Smooth muscle cell of the brain vasculature (primary cell): Measurements from ENCODE around the gene ENAH.

ENCODE experiments used
- DNase-seq: peaks from one replicate; pipeline ENCODE4 v3.0.0-alpha.2; 2012; ENCODE audit warnings: low read depth, low spot score

ENAH gene

GRCh38 chr1:225504776-225505175, 148.1 kb downstream of the ENAH start:
- DNase-seq = no peak

GRCh38 chr1:225500624-225501192, 152.2 kb downstream of the ENAH start:
- no peak for DNase-seq

- DNase-seq = no peak
Measured at GRCh38 chr1:225498549-225499136, 154.3 kb downstream of the ENAH start.

DNA sequence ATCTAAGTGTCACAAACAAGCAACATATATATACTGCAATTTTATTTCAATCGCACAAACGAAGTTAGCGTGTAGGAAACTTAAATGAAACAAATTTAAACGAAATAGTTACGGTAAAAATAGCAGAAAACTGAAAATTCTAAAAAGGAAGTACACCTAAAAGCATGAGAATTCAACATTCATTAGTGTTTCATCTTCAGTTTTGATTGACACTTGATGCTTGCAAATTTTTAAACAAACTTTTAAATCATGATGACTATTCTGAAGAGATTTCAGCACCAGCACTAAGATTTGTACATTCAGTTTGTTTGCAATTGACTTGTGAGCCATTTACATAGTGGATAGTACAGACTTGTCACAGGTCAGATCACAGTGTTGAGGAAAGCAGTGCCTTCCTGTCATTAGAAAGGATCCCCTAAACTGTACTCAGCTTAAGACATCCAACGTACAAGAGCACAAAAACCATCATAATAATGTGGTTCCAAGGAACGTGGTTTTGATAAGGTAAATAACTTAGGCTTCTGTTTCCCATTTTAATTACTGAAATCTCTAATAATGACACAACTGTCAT, 158.0 kb downstream of the ENAH start:
- DNase-seq = no peak

DNA sequence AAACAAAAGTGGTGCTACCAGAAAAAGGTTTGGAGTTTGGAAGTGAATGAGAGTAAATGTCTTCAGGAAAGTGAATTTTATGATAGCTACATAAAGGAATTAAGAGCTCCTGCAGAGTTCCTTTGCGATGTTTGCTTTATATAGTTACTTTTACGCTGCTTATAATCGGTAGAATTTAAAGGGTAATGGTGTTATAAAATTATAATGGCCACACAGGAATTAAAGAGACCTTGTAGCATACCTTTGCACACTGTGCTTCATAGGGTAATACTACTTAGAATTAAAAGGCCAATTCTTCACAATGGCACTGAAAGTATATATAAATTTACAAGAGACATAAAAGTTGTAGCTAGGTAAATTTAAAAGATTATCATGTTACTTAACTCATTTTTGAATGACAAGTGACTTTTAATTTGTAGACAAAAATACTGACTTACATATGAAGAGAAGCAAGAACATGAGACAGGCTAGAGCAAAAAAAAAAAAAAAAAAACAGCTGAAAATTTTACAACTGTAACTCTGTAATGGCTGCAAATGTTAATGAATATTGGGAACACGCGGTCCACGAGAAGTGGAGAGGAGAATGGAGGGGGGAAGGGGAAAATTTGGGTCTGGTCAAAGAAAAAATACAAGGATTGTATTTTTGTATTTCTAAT, 159.2 kb downstream of the ENAH start:
- DNase-seq = no peak

DNA sequence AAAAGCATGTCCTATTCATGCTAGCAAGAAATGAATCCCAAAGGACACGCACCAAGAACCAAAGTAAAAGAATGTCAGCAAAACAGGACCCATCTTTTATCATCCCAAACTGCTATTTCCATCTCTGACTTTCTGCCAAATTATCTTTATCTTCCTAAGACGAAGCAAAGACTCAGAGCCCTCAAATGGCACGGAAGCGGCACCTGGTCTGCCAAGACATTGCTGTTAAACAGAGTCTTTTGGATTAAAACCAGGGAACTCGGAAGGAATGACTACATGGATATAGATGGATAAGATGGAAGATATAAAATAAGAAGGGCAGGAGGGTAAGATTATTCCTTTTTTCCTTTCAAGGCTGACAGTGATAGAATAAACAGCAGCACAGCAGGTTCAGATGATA, 164.2 kb downstream of the ENAH start:
- DNase-seq = no peak

DNA sequence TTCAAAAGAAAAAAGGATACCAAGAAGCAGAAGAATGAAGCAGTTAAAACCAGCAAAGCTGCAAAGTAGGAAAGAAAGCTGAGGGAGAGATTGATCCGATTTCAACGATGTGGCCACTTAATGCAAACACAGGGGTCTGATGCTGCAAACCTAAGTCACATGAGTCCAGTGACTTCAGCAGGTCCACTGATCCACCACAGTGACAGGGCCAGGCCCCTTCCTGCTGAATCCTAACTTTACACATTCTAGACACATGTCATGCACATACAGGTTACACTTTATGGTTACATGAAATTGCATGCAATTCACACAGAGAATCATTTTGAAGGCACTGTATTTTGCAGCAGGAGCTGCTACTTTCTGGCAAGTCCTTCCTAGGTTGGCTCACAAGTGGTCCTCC, 166.1 kb downstream of the ENAH start:
- DNase-seq = no peak

DNA sequence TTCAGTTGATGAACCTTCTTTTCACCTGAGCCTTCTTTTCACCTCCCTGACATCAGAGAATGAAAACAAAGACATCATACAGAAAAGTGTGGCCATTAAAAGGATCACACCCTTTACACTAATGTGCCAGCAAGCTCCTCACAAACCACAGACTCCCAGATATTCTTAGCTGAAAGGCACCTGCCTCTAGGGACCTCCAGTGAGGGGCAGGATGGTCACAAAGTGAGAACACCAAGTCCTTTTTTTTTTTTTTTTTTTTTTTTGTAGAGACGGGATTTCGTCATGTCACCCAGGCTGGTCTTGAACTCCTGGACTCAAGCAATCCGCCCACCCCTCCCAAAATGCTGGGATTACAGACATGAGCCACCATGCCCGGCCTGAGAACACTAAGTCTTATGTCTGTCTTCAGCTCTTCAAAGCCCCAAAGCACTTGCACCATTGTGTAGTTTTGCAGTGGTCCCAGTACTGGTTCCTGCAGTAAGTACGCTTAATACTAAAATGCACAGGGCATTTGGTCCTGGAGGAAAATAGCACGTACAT, 166.9 kb downstream of the ENAH start:
- DNase-seq = no peak

- no peak for DNase-seq
Measured at GRCh38 chr1:225485226-225485625, 167.7 kb downstream of the ENAH start.

DNA sequence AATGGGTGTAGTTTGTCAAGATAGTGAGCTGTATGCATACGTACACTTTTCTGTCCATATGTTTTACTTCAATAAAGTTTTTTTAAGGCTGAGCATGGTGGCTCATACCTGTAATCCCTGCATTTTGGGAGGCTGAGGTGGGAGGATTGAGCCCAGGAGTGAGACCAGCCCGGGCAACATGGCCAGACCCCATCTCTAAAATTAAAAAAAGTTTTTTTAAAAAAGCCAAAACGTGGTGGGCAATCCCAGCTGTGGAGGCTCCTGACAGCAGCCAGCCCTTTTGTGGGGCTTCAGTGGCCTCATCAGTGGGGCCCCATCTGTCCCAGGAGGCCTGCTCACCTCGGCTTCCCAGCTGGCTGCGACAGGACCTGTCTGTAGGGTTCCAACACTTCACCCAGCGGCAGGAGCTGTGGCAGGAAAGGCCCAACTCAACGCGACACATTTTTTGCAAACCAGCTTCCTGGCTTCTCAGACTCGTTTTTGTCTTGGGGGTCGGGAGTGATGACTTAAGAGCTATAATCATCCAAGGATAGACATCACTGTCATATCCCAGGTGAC, 168.2 kb downstream of the ENAH start:
- no peak for DNase-seq

DNA sequence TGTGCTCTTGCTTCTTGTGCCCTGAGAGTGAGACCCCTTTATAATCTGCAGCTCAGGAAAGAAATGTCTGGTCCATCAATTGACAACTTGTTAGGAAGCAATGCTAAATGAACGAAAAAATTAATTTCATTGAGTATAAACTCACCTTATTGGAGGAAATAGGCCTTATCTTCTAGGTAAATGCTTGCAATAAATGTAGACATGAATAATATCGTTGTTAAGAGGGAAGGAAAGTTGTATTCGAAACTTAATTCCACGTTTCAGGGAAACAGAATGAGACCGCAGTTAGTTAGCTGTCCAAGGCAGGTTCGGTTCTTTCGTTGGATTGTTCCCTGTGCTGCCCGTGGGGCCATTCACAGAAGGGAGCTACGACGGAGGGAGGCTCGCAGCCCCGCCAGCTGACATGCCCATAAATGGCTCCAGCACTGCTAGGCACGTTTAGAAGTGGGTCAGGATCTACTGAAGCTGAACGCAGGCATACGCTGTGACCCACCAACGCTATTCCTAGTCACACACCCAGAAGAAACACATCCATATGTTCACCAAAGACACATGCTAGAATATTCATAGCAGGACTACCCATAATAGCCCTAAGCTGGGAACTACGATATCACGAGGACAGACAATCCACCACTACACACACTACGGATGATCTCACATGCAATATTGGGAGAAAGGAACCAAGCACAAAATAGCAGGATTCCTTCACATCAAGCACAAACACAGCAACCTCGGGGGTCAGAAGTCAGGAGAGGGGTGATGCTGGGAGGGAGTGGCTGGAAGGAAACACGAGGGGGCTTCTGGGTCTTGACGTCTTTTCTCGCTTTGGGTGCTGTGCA, 168.9 kb downstream of the ENAH start:
- DNase-seq = no peak

DNA sequence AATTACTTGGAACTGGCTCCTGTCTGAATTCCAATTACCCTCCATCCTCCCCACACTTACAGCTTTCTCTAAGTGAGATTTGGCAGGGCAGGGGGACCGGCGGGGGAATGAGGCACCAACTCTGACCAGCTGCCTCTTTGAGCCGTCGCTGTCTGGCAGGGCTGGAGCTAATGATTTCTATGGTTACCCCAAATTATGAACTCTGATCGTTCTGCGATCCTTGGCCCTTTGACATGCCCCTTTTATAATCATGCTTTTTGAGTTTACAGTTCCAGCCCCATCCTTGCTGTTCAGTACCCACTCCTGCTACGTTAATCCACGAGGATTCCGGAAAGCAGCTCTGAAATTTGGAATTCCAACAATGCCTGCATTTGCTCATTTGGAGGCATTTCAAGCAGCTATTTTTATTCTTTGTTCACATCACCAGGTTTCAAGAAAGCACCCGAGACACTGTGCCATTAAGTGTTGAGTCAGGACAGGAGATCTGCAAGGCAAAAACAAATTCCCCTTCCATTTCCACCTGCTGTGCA, 170.4 kb downstream of the ENAH start:
- DNase-seq = no peak

DNA sequence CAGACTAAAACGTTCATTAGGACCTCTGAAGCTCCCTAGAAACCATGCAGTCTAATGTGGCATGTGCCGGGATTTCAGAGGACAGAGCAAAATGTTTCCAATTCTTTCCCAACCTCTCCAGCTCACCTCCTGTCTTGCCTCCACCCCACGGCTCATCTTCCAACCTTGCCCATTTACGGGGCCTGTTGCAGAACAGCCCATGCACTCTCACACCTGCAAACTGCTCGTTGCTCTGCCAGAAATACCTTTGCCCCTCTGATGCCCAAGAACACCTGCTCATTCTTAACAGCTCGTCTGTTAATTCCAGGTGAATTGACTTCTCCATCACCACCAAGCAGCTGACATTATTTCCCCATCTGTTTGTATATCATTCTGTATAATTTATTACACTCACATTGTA, 171.2 kb downstream of the ENAH start:
- DNase-seq = no peak

DNA sequence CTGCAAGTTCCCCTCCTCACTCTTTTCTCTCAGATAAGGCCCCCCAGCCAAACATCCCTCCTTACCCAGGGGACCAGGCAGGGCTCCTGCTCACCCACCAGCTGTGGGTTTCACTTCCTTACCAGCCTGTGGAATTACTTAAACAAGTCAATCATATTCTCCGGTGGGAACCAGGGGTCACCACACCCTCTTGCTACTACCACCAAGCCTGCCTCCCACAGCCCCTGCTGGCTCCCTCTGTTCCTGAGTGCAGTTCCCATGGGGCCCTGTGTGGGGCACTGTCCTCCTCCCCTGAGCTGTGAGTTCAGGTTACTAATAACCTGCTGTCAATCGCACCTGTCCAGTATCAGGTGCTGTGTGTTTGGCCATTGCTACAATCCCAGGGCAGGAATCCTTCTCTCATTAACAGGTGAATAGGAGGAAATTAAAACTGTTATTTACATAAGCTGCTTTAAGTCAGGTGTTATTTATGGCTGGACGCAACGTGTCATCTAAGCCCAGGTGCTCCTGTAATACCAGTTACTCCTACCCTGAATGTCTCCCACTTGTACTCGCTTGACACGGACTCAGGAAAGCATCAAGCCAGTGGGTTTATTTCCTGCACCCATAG, 172.0 kb downstream of the ENAH start:
- DNase-seq = no peak

DNA sequence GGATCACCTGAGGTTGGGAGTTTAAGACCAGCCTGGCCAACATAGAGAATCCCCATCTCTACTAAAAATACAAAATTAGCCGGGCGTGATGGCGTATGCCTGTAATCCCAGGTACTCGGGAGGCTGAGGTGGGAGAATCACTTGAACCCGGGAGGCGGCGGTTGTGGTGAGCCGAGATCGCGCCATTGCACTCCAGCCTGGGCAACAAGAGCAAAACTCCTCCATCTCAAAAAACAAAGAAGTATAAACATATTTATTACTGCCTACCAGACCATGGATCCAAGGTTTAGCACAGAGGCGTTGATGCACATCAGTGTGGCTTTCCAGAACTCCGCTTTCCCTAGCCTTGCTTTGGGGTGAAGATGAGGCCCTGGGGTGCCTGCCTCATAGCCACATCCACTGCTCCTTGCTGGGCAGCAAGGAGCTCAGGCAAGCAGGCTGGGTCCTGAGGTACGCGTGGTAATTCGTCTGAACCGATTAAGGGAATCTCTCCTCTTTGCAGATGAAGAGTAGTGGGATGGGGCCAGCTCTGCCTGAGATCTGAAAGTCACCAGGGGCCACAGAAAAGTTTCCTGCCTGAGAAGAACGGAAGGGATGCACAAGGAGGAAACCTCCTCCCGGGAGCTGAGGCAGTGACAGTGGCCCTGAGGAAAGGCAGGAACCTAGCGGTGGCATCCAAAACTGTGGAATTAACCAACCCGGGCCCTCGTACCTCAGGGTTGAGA, 172.8 kb downstream of the ENAH start:
- no peak for DNase-seq

- no peak for DNase-seq
Measured at GRCh38 chr1:225479341-225479740, 173.6 kb downstream of the ENAH start.

DNA sequence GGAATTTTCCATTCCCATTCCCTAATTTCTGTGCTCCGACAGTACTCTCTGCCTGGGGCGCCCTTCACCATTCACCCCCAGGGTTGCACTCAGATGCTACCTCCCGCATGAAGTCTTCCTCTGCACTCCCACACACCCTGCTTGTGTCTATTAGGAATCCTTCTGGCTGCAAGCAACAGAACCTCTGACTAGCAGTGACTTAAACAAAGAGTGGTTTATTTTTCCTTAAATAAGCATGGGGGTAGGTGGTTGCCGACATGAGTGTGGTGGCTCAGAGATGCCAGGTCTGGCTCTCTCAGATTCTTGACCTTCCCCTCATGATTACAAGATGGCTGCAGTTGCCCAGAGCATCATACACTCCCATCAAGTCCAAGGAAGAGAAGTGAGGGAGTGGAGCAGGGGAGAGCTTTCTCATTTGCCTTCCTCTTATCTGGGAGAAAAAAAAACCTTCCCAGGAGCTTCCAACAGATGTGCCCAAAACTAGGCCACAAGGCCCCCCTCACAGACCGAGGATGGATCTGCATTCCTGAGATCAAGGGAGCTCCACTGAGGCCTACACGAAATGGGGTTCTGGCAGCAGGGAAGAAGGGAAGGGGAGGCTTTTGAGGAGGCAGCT, 175.5 kb downstream of the ENAH start:
- DNase-seq = no peak

DNA sequence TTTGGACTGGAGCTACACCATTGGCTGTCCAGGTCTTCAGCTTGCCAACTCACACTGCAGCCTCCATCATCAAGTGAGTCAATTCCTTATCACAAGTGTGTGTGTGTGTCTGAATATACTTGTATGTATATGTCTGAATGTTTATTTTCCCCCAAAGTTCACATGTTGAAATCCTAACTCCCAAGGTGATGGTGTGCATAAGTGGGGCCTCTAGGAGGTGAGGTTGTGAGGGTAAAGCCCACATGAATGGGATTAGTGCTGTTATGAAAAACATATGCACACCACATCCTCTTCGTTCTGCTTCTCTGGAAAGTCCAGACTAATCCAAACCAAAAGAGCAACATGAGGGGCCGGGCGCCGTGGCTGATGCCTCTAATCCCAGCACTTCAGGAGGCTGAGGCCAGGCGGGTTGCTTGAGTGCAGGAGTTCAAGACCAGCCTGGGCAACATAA, 176.4 kb downstream of the ENAH start:
- DNase-seq = no peak

GRCh38 chr1:225476100-225476511, 176.8 kb downstream of the ENAH start:
- no peak for DNase-seq
